Measurements from ENCODE around the gene ASIC4.

The ASIC4 gene

GRCh38 chr2:219575566-219576504 is 61.6 kb downstream of the ASIC4 start:
- DNase-seq (ENCODE audit: low read depth in 1 of 2, low spot score in 1 of 2) = no peak
- Histone ChIP-seq H3K27ac (replicated peaks) (no peak overlapping the region), H3K4me3 (replicated peaks; ENCODE audit: insufficient read depth, low read length) (no peak overlapping the region), H3K27me3 (ENCODE audit: insufficient read depth, poor library complexity, severe bottlenecking) (no peaks in the 10 kb centered on the region)
- TF ChIP-seq GABPA (IDR thresholded peaks at IDR 0.05; ENCODE audit: low read depth) (no peak), SPI1 (IDR thresholded peaks at IDR 0.05; ENCODE audit: borderline replicate concordance, low read depth) (no peak), POLR2AphosphoS5 (IDR thresholded peaks at IDR 0.05; ENCODE audit: low read depth) (no peak), CTCF (IDR thresholded peaks at IDR 0.05; ENCODE audit: insufficient read depth, low read length) (no peak), REST (IDR thresholded peaks at IDR 0.05; ENCODE audit: insufficient replicate concordance, low read depth) (no peak)

- DNase-seq (ENCODE audit: low read depth in 1 of 2, low spot score in 1 of 2) = no peak
- Histone ChIP-seq H3K4me3 (replicated peaks; ENCODE audit: insufficient read depth, low read length) (no peak overlapping the region), H3K27me3 (ENCODE audit: insufficient read depth, poor library complexity, severe bottlenecking) (no peaks in the 10 kb centered on the region), H3K27ac (replicated peaks) (no peak overlapping the region)
- TF ChIP-seq CTCF (IDR thresholded peaks at IDR 0.05; ENCODE audit: insufficient read depth, low read length) (no peak), GABPA (IDR thresholded peaks at IDR 0.05; ENCODE audit: low read depth) (no peak), SPI1 (IDR thresholded peaks at IDR 0.05; ENCODE audit: borderline replicate concordance, low read depth) (no peak)
Measured at GRCh38 chr2:219576505-219577388, 62.5 kb downstream of the ASIC4 start.

- Histone ChIP-seq H3K4me3 (replicated peaks; ENCODE audit: insufficient read depth, low read length) (no peak overlapping the region), H3K27ac (replicated peaks) (peak overlapping the region; percentile 45), H3K27me3 (ENCODE audit: insufficient read depth, poor library complexity, severe bottlenecking) (no peaks in the 10 kb centered on the region)
- peak; percentile 80 to 98 for DNase-seq (ENCODE audit: low read depth in 1 of 2, low spot score in 1 of 2)
- no peak for TF ChIP-seq GABPA (IDR thresholded peaks at IDR 0.05; ENCODE audit: low read depth)
- no peak for TF ChIP-seq REST (IDR thresholded peaks at IDR 0.05; ENCODE audit: insufficient replicate concordance, low read depth)
- no peak for TF ChIP-seq CTCF (IDR thresholded peaks at IDR 0.05; ENCODE audit: insufficient read depth, low read length)
Measured at GRCh38 chr2:219578811-219579613, 64.7 kb downstream of the ASIC4 start.

Measured in HL-60 (cell line).